Measurements from ENCODE around the gene EPHA3. TPM values are rescaled to one million over a fixed set of nuclear protein-coding genes. Genes with fewer than 3 reads are reported as not detected.

The EPHA3 gene
- total and polyA plus RNA-seq, 10 of the 15 experiments (the other 5 are each of a cell fraction or from before 2014, with no cell fraction given), result 0.03 to 39.0 (median 0.07) TPM; not detected in 4

- TF ChIP-seq NR2C1 (IDR thresholded peaks at IDR 0.05), result no peak
- no peak for TF ChIP-seq NRF1 (conservative IDR thresholded peaks at IDR 0.05; ENCODE audit: low read depth, low read length)
- TF ChIP-seq, protein P1, sequence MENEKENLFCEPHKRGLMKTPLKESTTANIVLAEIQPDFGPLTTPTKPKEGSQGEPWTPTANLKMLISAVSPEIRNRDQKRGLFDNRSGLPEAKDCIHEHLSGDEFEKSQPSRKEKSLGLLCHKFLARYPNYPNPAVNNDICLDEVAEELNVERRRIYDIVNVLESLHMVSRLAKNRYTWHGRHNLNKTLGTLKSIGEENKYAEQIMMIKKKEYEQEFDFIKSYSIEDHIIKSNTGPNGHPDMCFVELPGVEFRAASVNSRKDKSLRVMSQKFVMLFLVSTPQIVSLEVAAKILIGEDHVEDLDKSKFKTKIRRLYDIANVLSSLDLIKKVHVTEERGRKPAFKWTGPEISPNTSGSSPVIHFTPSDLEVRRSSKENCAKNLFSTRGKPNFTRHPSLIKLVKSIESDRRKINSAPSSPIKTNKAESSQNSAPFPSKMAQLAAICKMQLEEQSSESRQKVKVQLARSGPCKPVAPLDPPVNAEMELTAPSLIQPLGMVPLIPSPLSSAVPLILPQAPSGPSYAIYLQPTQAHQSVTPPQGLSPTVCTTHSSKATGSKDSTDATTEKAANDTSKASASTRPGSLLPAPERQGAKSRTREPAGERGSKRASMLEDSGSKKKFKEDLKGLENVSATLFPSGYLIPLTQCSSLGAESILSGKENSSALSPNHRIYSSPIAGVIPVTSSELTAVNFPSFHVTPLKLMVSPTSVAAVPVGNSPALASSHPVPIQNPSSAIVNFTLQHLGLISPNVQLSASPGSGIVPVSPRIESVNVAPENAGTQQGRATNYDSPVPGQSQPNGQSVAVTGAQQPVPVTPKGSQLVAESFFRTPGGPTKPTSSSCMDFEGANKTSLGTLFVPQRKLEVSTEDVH (IDR thresholded peaks at IDR 0.05; ENCODE audit: low read depth, partially characterized antibody), result no peak
- no peak for TF ChIP-seq RBBP5 (conservative IDR thresholded peaks at IDR 0.05)
- no peak for TF ChIP-seq ATF7 (IDR thresholded peaks at IDR 0.05; ENCODE audit: low read depth)
- TF ChIP-seq, protein P2, sequence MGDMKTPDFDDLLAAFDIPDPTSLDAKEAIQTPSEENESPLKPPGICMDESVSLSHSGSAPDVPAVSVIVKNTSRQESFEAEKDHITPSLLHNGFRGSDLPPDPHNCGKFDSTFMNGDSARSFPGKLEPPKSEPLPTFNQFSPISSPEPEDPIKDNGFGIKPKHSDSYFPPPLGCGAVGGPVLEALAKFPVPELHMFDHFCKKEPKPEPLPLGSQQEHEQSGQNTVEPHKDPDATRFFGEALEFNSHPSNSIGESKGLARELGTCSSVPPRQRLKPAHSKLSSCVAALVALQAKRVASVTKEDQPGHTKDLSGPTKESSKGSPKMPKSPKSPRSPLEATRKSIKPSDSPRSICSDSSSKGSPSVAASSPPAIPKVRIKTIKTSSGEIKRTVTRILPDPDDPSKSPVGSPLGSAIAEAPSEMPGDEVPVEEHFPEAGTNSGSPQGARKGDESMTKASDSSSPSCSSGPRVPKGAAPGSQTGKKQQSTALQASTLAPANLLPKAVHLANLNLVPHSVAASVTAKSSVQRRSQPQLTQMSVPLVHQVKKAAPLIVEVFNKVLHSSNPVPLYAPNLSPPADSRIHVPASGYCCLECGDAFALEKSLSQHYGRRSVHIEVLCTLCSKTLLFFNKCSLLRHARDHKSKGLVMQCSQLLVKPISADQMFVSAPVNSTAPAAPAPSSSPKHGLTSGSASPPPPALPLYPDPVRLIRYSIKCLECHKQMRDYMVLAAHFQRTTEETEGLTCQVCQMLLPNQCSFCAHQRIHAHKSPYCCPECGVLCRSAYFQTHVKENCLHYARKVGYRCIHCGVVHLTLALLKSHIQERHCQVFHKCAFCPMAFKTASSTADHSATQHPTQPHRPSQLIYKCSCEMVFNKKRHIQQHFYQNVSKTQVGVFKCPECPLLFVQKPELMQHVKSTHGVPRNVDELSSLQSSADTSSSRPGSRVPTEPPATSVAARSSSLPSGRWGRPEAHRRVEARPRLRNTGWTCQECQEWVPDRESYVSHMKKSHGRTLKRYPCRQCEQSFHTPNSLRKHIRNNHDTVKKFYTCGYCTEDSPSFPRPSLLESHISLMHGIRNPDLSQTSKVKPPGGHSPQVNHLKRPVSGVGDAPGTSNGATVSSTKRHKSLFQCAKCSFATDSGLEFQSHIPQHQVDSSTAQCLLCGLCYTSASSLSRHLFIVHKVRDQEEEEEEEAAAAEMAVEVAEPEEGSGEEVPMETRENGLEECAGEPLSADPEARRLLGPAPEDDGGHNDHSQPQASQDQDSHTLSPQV (IDR thresholded peaks at IDR 0.05), result no peak
- TF ChIP-seq MYC (IDR thresholded peaks at IDR 0.05; ENCODE audit: insufficient read depth, insufficient read length, insufficient replicate concordance, low read length, severe bottlenecking), result no peak
- no peak for TF ChIP-seq HDGF (IDR thresholded peaks at IDR 0.05)
- TF ChIP-seq CBFB (IDR thresholded peaks at IDR 0.05; ENCODE audit: low read depth), result no peak
These were observed 268.0 kb downstream of the EPHA3 start (continued) for GRCh38 chr3:89375451-89375850.

Data from GM12878 (cell line).